HG03139 (cell line): Measurements from ENCODE around the gene TOMM6.

Source experiments
- ATAC-seq: cut with Tn5 transposase; IDR thresholded peaks from one replicate; pipeline ENCODE4 v1.9.1; 2021; ENCODE audit not compliant: unreplicated experiment

Gene TOMM6

DNA sequence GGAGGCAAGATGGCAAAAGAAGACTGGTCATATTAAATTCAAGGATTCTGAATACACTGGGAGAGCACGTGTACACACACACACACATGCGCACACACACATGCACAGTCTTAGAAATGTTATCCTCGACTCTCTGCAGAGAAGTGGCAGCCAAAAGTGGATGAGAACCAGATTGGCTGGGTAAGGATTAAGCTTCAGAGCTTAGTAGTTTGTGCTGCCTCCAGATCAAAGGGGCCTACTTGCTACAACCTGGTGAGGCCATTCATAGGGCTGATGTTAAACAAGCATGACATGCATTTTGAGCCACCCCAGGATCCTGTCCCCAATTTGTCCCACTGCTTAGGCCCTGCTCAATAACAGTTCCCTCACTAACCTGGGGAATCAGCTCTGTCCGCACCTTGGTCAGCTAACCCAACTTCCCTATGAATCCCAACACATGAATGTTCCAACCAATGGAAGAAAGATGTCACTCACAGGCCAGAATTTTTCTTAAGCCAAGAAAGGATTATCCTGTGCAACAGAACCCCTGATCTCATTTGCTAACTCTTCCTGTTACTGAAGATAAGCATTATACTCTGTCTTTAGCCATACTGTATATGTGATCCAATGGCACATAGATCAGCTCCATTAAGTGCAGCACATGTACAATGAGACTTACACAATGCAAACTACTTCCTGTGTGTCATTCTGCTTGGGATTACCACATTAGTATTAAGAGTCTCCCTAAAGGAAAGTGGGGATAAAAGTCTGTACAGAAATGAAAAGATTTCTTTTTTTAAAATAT is 31.0 kb downstream of the TOMM6 start:
- no peak for ATAC-seq

DNA sequence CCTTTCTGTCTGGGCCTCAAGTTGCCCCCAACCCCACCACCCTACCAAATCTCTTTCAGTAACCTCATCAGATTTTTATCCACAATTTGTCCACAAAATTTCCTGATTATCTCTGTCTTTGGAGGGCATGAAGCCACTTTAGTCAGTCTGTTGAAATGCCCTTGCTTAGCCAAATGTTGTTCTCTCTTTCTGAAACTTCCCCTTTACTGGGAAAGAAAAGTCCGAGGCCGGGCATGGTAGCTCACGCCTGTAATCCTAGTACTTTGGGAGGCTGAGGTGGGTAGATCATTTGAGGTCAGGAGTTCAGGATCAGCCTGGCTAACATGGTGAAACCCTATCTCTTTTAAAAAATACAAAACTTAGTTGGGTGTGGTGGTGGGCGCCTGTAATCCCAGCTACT is 33.8 kb downstream of the TOMM6 start:
- no peak for ATAC-seq

DNA sequence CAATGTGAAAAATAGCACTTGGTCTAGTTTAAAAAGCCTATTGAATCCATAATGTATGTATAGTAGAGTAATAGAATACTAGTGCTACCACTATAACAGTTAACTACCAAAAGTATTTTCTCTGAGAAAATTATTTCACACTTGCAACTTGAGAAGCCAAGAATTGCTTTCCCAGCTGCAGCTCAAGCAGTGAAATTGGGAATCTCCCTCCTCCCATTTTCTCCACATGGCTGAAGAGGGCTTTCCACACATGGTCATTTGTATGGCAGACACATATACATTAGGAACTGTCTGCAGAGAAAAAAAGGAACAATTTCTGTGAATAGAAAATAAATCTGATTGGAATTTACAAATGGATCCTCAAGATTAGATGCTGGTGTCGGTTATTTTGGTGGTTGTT is 34.5 kb downstream of the TOMM6 start:
- ATAC-seq = no peak

DNA sequence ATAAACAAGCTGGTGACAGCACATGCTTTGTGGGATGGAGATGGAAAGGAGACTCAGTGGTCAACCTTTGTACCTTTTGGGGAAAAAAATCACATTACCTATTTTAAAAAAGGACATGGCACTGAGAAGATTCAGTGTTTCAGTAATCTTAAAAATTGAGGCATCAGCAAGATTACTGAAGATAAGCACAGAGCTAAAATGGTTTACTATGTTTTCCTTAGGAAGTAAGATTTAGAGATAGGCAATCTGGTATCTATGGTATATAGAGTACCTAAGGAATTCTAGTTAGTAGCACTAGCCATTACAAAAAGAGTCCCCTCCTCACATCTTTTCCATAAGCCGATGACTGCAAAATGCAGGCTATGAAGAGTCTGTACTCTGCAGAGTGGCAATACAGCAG is 35.7 kb downstream of the TOMM6 start:
- ATAC-seq = no peak

DNA sequence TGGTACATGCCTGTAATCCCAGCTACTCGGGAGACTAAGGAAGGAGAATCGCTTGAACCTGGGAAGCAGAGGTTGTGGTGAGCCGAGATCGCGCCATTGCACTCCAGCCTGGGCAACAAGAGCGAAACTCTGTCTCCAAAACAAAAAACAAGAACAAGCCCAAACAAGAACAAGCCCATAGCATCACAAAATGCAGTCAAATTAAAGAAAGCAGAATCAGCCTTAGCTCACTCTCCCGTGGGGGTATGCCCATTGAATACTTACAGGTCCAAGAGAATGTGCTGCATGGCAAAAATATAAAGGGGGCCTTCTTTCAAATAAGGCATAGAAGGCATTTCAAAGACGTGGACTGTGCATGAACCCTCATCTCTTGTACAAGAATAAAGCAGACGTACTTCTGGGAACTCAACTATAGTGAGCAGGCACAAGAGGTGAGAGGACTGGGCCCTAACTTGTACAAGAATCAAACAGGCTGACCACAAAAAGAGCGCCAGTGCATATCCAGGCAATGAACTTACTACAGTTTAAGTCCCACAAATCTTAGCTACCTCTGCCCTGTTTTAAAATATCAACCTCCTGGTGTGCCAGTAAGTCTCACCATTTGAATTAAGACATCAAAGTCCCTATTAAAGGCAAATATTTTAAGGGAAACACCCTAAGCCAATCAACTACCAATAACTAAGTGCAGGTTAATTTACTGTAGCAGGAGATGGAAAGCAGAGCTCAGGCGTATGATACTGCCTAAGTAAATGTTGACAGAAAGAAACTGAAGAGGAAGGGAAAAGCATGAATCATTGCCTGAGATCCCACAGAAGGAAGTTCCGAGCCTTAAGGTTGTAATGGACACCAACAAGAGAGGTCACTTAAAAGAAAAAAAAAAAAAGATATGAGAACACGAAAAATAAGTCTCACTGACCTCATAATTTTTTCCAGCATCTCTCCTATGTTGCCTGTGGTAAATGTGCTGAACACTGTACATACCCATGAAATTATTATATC is 37.4 kb downstream of the TOMM6 start:
- no peak for ATAC-seq

DNA sequence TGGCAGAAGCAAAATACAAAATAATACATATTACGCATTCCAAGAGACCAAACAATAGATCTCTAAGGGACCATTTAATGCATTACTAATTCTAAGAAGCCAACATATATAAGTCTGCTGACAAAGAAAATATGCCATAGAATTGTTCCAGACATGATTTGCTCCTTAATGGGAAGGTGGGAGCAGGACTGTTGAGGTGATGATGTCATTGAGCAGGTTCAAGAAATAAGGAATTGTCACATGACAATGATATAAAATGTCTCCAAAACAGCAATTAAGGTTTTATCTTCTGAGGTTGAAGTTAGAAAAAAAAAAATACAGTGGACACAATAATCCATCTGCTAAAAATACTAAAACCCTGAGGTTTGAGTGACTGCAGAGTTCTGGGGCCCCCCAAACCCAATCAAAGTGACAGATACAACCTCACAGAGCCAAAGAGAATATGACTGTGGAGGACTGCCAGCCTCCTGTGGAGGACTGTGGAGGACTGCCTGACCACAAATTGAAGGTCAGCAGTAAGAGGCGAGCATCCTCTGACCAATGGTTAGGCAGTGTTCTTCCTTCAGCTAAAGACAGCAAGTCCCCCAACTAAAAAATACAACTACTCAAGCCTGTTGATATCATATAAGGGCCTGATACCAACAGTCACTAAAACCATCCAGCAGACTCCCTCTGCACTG is 39.0 kb downstream of the TOMM6 start:
- no peak for ATAC-seq

DNA sequence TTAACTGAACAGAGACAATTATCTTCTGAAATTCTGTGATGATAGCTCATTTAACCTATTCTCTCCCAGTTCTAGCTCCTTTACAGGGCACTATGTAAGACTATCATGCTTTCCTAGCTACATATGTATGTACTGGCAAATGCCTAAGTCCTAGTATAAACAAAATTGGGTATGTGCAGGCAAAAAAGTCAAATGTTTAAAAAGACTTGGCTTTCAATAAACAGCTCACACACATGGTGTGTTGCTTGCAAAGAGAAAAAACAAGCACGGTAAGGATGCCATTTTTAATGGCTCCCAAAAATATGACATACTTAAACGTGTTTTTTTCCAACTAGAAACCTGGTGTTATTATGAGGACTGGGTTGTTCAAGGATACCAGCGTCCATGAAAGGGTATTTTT is 44.8 kb downstream of the TOMM6 start:
- ATAC-seq = no peak

DNA sequence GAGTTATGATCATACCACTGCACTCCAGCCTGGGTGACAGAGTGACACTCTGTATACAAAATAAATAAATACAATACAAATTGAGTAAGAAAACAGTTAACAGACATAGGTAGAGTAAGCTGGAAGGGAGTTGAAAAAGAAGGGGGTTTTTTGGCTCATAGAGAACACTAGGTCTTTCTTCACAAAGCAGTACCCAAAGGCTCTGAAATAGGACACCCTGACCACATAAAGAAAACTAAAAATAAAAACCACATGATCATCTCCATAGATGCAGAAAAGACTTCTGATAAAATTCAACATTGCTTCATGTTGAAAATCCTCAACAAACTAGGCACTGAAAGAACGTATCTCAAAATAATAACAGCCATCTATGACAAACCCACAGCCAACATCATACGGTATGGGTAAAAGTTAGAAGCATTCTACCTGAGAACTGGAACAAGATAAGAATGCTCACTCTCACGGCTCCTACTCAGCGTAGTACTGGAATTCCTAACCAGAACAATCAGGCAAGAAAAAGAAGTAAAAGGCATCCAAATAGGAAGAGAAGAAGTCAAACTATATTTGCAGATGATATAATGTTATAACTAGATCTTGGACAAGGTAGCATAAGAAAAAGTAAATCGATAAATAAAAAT is 48.6 kb downstream of the TOMM6 start:
- ATAC-seq = no peak

DNA sequence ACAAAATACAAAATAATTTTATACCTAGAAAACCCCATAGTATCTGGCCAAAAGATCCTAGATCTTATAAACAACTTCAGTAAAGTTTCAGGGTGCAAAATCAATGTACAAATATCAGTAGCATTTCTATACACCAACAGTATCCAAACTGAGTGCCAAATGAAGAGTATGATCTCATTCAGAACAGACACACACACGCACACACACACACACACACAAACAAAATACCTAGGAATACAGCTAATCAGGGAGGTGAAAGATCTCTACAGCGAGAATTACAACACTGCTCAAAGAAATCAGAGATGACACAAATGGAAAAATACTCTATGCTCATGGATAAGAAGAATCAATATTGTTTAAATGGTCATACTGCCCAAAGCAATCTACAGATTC is 49.2 kb downstream of the TOMM6 start:
- no peak for ATAC-seq
